Hematopoietic multipotent progenitor cell (in vitro differentiated cells): ENCODE measurements around the gene CALU. TPM values are rescaled to one million over a fixed set of nuclear protein-coding genes. Genes with fewer than 3 reads are reported as not detected.
A peak's percentile ranks its signal among the peaks of the same experiment; 100 is the strongest.

Source experiments
- DNase-seq, 3 donors: peaks; one replicate each; pipeline ENCODE4 v3.0.0-alpha.2; 2011 to 2015; ENCODE audit warnings: low read depth in 2 of 3, low spot score in 2 of 3
- total RNA-seq: library from RNA; depleted of rRNA; stranded (reverse); fragments of >200 nt; gene quantifications from one replicate; pipeline ENCODE4 v1.2.3, GENCODE V29; 2012

CALU gene
- total RNA-seq, 1 donor = 14.8 TPM

DNA sequence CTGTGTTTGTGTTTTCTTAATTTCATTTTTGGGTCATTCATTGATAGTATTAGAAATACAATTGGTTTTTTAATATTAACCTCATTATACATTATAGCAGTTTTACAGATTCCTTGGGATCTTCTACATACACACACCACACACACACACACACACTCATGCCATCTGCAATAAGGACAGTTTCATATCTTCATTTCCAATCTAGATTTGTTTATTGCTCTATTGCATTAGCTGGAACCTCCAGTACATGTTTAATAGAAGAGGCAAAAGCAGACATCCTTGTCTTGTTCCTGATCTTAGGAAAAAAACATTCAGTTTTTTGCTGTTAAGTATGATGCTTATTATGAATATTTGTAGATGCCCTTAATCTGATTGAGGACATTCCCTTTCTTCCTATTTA lies 17.8 kb upstream of the CALU start:
- no peak for DNase-seq

GRCh38 chr7:128724743-128725142 lies 14.4 kb upstream of the CALU start:
- DNase-seq = no peak

- no peak for DNase-seq
Measured at GRCh38 chr7:128725531-128725930, 13.6 kb upstream of the CALU start.

- DNase-seq = no peak
Measured at GRCh38 chr7:128726059-128726736, 13.0 kb upstream of the CALU start.

DNA sequence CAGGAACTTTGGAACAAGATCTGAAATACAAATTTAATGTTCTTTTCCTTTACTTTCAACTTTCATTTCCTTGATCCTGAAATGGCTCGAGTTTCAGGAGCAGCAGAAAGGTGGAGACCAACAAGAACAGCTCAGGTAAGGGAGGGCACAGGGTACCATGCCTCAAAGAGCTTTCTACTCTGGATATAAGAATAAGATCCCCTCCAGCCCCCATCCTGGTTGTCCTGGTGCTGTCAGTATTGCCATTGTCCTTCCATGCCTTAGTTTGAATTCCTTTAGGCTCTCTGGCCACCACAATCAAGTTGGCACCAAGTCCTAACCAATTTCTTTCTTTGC lies 12.5 kb upstream of the CALU start:
- no peak for DNase-seq

DNA sequence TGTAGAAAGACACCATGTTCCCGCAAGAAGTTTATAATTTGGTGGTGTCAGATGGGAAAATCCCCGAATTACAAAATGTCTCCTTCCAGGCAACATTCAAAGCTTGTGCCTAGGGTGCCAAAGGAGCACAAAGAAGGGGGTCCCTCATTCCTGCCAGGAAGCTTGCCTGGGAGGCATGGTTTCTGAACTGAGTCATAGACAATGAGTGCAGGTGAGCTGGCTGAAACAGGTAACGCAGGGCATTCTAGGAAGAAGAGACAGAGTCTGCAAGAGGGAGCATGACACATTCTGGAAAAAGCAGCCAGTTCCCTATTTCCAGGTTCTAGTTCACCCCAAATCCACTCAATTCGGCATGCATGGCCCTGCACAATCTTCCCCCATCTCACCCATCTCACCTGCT lies 11.9 kb upstream of the CALU start:
- DNase-seq = no peak

GRCh38 chr7:128728598-128728997 lies 10.6 kb upstream of the CALU start:
- no peak for DNase-seq

DNA sequence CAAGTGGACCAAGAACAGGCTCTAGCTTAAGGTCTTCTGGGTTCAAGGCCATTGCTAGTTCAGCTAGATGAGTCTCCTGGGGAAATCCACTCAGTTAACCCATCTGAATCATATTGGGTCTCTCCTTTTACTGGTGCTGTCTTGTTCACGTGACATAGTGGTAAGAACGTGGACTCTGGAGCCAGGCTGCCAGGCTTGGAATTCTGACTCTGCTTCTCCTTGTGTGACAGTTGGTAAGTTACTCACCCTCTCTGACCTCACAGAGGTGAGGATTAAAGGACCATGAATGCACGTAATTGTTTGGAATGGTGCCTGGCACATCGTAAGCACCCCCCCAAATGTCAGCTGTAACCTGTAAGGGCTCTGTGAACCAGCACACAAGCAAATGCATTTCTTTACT lies 9.7 kb upstream of the CALU start:
- DNase-seq = no peak

GRCh38 chr7:128731184-128731583 lies 8.0 kb upstream of the CALU start:
- no peak for DNase-seq

GRCh38 chr7:128732521-128733277 lies 6.5 kb upstream of the CALU start:
- no peak for DNase-seq

DNA sequence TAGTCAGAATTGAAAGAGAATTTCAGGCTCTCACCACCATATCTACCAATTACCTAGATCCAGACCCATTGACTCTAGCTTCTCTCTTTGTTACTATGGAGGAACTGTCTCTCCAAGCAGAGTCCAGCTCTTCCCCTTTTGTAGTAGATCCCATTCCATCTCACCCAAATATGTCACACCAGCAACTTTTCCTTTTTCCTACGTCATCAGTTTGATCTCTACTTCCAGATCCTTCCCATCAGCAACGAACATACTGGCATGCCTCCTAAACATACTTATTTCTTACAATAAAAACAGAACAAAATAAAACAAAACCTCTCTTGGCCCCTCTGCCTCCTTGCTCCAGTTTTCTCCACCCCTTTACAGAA lies 5.9 kb upstream of the CALU start:
- no peak for DNase-seq

GRCh38 chr7:128734890-128735289 lies 4.3 kb upstream of the CALU start:
- DNase-seq = no peak

GRCh38 chr7:128735436-128735835 lies 3.7 kb upstream of the CALU start:
- DNase-seq = peak in 2 of 3 donors; percentile 49 to 65

DNA sequence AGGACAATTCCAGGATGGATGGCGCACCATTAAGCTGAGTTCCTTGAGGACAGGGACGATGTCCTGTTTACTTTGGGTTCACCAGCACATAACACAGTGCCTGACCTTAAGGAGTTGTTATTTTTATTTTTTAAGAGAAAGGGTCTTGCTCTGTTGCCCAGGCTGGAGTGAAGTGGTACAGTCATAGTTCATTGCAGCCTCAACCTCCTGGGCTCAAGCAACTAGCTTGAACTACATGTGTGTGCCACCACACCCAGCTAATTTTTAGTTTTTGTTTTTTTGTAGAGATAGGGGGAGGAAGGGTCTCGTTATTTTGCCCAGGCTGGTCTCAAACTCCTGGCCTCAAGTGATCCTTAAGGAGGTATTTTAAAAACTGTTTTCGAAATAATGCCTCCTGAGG lies 1.7 kb upstream of the CALU start:
- no peak for DNase-seq

DNA sequence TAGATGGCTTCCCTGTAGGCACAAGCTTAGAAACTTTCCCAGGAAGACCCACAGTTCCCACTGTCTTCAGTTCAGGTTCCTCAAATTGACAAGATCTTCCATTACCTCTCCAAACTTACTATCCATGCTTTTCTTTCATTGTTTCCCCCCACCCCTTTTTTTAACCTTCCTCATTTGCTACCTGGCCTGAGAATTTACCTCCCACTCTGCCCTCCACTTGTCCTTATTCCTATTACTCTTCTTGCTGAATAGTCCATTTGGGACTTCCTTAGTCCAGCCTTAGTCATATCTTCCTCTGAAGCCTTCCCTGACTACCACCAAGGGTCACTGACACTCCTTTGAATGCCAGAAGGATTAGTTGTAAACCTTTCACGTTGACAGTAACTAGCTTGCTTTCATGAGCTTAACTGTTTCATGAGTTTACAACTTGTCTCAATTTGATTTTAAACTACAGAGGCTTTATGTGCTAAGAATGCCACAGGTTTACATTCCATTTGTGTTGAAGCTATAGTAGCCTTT lies 1.2 kb upstream of the CALU start:
- no peak for DNase-seq

DNA sequence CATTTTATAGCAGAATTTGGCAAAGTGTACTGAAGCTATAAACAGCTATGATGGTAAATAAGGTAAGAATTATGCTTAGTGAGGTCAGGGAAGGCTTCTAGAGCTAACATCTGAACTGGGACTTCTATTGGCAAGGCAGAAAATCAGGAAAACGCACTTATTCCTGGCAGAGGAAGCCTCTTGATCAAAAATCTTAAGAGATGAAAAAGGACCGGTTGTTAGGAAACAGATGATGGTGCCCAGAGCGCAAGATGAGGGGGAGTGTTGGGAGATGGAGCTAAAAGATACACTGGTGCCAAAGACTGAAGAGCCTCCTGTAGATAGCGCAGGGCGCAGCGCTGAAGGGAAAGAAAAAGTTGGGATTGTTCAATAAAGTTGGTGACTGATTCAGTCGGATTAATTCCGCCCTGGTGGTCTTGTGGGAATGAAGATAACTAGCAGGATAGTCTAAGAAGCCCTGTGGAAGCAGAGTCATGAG lies 550 bp upstream of the CALU start:
- DNase-seq = peak in 1 of 3 donors; percentile 38

DNA sequence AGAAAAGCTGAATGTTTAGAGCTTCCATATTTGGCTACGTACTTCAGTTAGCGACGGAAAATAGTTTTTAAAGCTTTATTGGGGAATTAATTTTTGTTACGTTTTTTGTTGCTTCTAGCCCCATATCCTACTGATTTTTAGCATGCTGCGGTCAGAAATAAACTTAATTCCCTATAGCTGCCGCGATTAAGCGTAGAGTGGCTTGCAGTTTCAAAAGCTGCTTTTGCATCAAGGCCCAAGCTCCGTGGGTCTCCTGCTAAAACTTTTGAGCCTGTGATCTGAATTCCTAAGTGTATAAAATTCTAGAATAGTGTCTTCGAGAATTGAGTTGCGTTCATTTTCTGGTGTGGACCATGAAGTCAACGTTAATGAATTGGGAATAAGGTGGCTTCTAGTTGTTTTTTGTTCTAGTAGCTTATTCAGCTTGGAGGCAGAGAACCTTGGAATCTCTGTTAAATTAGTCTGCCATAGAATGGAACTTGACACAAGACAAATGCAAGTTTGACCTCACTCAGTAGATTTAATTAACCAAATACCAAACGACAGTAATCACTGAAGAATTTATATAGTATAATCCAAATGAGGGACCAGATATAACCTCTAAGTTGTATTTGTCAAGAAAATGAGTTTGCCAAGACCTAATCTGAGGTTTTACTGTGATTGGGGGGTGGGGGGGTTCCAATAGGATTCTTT lies 977 bp downstream of the CALU start:
- no peak for DNase-seq

GRCh38 chr7:128740996-128741395 lies 1.8 kb downstream of the CALU start:
- no peak for DNase-seq

- DNase-seq = no peak
Measured at GRCh38 chr7:128741491-128741890, 2.3 kb downstream of the CALU start.

- no peak for DNase-seq
Measured at GRCh38 chr7:128742206-128742605, 3.0 kb downstream of the CALU start.

DNA sequence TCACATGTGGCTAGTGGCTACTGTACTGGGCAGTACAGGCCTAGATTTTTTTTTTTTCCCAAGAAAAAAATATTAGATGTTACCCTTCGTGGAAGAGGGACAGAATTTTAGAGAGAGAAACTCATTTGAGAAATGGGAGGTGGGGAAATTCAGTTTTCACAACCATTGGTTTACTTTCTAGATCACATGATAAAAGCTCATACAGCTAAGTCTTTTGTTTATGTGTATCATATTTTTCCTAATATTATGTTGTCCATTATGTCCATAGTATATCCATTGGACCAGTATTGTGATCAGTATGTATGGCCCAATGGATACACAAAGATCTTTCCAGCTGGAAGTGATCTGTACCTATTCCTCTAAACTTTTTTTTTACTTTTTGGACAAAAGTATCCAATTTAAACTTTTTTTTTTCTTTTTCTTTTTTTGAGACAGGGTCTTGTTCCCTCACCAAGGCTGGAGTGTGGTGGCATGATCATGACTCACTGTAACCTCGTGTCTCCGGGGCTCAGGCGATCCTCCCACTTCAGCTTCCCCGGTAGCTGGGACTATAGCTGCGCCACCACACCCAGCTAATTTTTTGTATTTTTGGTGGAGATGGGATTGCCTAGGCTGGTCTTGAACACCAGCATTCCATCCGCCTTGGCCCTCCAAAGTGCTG lies 4.1 kb downstream of the CALU start:
- DNase-seq = no peak
